Right ventricle myocardium superior (tissue), 1 donor: Measurements from ENCODE around the gene KMT5C. TPM values are rescaled to one million over a fixed set of nuclear protein-coding genes. Genes with fewer than 3 reads are reported as not detected.

ENCODE experiments used
- ATAC-seq: fragments of 200-7000 bp; cut with Tn5 transposase; one replicate; pipeline ENCODE4 v1.9.1; 2020; ENCODE audit warnings: mild to moderate bottlenecking; ENCODE audit not compliant: poor library complexity
- DNase-seq: peaks from one replicate; pipeline ENCODE4 v3.0.0-alpha.2; 2020
- intact Hi-C: fragments of 100-400 bp; cut with DNase I; formaldehyde crosslinking; loops from one replicate; pipeline ENCODE4 v1.11.2; 2022
- total RNA-seq: library from RNA; stranded (reverse); fragmentation: NEBNext Ultra II Directional; extraction: Animal tissue kit (Norgen Biotek cat#: 25700); gene quantifications from one replicate; pipeline ENCODE4 v1.2.1, GENCODE V29; 2021
- donor health status: DM: no; HTN: yes; CAD: no; lungs with severe emphysema.

Gene KMT5C
- total RNA-seq, 1 donor from 2014 or later = 6.6 TPM

DNA sequence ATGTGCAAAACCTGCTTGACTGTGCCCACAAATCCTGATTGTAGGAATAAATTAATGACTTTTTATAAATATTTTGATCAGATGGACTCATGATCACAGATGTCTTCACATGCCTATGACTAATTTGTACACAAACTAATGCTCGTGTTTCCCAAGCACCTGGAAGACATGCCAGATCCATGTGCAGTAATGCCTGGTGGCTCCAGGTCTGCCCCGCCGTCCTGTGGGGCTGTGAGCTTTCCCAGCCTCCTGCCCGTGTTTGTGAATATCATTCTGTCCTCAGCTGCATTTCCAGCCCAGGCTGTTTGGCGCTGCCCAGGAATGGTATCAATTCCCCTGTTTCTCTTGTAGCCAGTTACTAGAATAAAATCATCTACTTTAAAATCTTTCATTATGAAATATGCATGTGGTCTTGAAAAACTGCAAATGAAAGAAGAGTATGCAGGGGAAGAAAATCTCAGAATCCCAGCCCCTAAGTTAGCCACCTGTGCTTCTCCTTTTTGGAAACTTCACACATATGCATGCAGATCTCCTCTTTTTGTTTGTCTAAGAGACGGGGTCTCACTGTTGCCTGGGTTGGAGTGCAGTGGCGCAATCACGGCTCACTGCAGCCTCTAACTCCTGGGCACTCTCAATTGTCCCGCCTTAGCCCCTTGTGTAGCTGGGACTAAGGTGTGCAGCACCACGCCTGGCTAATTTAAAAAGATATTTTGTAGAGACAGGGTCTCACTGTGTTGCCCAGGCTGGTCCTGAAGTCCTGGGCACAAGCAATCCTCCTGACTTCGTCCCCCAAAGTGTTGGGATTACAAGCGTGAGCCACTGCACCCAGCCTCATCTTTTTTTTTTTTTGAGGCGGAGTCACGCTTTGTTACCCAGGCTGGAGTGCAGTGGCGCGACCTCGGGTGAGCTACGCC is 52.3 kb downstream of the KMT5C start:
- ATAC-seq = no peak

DNA sequence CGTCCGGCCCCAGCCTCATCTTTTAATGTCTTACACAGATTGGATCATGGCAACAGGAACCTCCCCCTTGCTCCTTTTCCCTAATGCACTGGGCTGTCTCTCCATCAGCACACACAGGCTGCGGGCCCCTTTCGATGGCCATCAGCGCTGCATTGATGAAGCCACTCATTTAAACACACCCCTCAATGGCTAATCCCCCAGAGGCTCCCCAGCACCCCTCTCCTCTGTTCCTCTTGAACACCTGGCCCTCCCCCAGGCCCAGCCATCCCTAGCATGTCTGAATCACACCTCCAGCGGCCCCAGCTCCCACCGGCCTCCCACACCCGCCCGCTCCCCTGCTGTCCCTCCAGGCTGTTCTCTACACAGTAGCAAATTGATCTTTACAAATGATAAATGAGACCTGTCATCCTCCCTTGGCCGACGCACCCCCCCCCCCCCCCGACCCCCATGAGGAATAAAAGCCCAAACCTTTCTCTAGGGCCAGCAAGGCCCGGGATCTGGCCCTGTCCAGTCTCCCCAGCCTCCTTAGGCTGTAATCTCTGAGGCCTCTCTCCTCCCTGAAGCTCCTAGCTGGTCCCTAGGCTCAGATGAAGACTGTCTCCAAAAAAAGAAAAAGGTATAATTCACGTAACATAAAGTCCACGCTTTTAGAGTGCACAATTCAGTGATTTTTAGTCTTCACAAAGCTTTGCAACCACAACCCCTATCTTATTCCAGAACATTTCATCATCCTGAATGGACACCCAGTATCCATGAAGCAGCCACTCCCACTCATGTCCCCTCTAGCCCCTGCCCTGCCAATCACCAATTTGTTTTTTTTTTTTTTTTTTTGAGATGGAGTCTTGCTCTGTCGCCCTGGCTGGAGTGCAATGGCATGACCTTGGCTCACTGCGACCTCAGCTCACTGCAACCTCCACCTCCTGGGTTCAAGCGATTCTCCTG is 53.4 kb downstream of the KMT5C start:
- no peak for DNase-seq
- no peak for ATAC-seq
- intact Hi-C loops = no loop called here

More for the DNA sequence above, 52.3 kb downstream of the KMT5C start:
- DNase-seq = no peak
- intact Hi-C loops = no loop called here

Other genes starting within 250 kb of the KMT5C start
- gene PPP1R12C, start 222.2 kb upstream of the KMT5C start, total RNA-seq = 126 TPM
- 54.1 TPM for gene TNNT1, start 190.7 kb upstream of the KMT5C start, total RNA-seq
- gene TNNI3, start 182.1 kb upstream of the KMT5C start, total RNA-seq = 4,564 TPM
- 0.59 TPM for gene DNAAF3, start 173.3 kb upstream of the KMT5C start, total RNA-seq
- not detected for gene SYT5, start 159.6 kb upstream of the KMT5C start, total RNA-seq
- gene PTPRH, start 130.4 kb upstream of the KMT5C start, total RNA-seq = 0.54 TPM
- 2.3 TPM for gene TMEM86B, start 111.1 kb upstream of the KMT5C start, total RNA-seq
- 37.1 TPM for gene PPP6R1, start 80.9 kb upstream of the KMT5C start, total RNA-seq
- 29.2 TPM for gene HSPBP1, start 59.8 kb upstream of the KMT5C start, total RNA-seq
- 1.6 TPM for gene BRSK1, start 55.9 kb upstream of the KMT5C start, total RNA-seq
- 1.7 TPM for gene TMEM150B, start 14.5 kb upstream of the KMT5C start, total RNA-seq
- not detected for gene COX6B2, start 14.8 kb downstream of the KMT5C start, total RNA-seq
- not detected for gene GARIN5B, start 23.4 kb downstream of the KMT5C start, total RNA-seq
- not detected for gene IL11, start 30.6 kb downstream of the KMT5C start, total RNA-seq
- not detected for gene TMEM190, start 37.0 kb downstream of the KMT5C start, total RNA-seq
- gene TMEM238, start 44.4 kb downstream of the KMT5C start, total RNA-seq = 1.0 TPM
- 569 TPM for gene RPL28, start 46.1 kb downstream of the KMT5C start, total RNA-seq
- gene UBE2S, start 67.9 kb downstream of the KMT5C start, total RNA-seq = 22.6 TPM
- gene SHISA7, start 103.4 kb downstream of the KMT5C start, total RNA-seq = not detected
- gene ISOC2, start 121.8 kb downstream of the KMT5C start, total RNA-seq = 48.9 TPM
- gene C19orf85, start 124.9 kb downstream of the KMT5C start, total RNA-seq = not detected
- 4.7 TPM for gene ZNF628, start 136.7 kb downstream of the KMT5C start, total RNA-seq
- gene NAT14, start 145.3 kb downstream of the KMT5C start, total RNA-seq = 2.9 TPM
- 2.6 TPM for gene SSC5D, start 148.6 kb downstream of the KMT5C start, total RNA-seq
- 15.6 TPM for gene SBK2, start 197.3 kb downstream of the KMT5C start, total RNA-seq
- gene SBK3, start 205.7 kb downstream of the KMT5C start, total RNA-seq = 27.4 TPM
- 13.6 TPM for gene ZNF579, start 241.0 kb downstream of the KMT5C start, total RNA-seq